NCI-H524 (cell line): ENCODE data around the gene ZNF331.

Experiments
- DNase-seq, 2 experiments: peaks; one replicate each; lab custom pipeline; 2025; lab: John Stamatoyannopoulos, UW

The ZNF331 gene

DNA sequence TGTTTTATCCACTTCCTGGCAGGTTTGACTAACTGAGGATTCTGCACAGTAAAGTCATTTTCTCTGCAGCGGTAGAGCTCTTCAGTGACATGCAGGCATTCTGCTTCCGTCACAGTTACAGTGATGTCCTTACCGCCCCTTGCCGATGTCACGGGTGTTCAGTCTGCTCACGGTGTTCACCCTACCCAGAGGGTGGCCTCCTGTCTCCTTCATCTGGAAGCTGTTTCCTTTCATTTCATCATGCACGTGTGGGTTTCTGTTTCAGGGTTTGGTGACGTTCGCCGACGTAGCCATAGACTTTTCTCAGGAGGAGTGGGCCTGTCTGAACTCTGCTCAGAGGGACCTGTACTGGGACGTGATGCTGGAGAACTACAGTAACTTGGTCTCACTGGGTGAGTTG is 33.4 kb downstream of the ZNF331 start:
- DNase-seq = no peak

DNA sequence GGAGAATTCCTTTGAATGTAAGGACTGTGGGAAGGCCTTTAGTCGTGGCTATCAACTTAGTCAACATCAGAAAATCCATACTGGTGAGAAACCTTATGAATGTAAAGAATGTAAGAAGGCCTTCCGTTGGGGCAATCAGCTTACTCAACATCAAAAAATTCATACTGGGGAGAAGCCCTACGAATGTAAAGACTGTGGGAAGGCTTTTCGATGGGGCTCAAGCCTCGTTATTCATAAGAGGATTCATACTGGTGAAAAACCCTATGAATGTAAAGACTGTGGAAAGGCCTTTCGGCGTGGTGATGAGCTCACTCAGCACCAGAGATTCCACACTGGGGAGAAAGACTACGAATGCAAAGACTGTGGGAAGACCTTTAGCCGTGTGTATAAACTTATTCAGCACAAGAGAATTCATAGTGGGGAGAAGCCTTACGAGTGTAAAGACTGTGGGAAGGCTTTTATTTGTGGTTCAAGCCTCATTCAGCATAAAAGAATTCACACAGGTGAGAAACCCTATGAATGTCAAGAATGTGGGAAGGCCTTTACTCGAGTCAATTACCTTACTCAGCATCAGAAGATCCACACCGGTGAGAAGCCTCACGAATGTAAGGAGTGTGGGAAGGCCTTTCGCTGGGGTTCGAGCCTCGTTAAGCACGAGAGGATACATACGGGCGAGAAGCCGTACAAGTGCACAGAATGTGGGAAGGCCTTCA is 39.2 kb downstream of the ZNF331 start:
- DNase-seq = no peak

GRCh38 chr19:53577968-53578367 is 40.0 kb downstream of the ZNF331 start:
- DNase-seq = no peak

GRCh38 chr19:53579518-53579917 is 41.6 kb downstream of the ZNF331 start:
- no peak for DNase-seq

DNA sequence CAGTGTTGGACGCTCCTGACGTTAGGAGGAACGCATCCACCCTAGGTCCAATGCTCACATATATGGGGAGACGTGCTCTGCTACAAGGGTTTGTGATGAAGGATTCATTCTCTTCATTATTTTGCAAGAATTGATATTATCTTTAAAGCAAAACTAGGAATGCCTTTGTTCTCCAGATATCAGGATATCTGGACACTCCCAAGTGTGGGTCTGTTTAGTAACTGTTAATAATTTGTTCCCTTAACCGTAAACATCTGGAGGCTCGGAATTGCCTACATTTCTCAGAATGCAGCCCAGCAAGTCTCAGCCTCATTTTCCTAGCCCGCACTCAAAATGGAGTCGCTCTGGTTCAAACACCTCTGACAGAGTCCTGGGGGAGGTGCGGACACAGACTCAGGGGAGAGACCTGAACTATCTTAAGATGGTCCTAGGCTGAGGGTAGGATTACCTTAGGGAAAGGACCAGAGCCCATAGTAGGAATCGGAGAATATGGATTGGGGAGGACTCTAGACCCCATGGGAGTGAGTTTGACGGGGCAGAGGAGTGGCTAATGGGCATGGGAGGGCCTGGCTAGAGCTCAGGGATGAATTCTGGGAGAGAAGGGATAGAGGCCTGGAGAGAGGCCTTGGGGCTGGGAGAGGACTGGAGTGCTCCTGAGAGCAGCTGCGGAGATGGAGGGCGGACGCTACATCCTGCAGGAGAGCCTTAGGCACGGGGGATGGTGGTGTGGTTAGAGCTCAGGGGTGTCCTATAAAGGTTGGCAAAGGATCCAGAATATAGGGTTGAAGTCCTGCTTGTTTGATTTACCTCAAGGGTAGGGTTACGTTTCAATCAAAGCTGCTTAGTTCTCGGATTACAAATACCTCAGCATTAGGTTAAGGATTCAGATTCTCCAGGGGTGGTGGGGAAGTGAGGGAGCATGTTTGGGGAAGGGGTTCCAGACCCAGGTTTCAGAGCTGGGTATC is 43.2 kb downstream of the ZNF331 start:
- DNase-seq = no peak

DNA sequence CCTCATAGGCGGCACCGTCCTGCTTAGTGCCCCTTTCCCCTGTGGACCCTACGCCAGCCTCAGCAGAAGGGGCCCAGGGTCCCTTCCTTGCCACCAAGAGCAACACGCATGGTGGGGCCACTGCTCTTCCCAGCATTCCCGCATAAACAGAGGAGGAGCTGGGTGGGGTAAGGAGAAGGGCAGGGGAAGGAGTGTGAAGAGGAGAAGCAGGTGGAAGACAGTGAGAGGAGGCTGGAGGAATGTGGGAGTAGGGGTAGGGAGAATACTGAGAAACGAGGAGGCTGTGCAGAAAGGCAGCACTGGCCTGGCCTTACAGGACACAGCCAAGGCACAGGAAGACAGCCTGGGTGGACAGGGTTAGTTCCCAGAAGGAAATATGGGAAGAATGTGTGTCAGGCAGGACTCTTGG is 43.9 kb downstream of the ZNF331 start:
- DNase-seq = no peak

- no peak for DNase-seq
Measured at GRCh38 chr19:53583181-53583580, 45.2 kb downstream of the ZNF331 start.

DNA sequence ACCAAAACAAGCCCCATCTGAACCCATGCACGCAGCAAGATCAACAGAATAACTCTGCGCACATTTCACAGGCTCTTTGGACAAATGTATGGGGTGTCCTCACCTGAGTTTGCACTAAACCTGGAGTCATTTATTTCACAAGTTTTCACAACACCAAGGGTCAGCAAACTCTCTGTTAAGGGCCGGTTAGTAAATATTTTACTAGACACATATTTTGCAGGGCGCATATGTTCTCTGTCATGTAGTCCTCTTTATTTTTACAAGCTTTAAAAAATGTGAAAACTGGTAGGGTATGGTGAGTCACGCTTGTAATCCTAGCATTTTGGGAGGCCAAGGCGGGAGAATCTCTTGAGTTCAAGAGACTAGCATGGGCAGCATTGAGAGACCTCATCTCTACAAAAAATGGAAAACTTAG is 48.3 kb downstream of the ZNF331 start:
- DNase-seq = no peak

DNA sequence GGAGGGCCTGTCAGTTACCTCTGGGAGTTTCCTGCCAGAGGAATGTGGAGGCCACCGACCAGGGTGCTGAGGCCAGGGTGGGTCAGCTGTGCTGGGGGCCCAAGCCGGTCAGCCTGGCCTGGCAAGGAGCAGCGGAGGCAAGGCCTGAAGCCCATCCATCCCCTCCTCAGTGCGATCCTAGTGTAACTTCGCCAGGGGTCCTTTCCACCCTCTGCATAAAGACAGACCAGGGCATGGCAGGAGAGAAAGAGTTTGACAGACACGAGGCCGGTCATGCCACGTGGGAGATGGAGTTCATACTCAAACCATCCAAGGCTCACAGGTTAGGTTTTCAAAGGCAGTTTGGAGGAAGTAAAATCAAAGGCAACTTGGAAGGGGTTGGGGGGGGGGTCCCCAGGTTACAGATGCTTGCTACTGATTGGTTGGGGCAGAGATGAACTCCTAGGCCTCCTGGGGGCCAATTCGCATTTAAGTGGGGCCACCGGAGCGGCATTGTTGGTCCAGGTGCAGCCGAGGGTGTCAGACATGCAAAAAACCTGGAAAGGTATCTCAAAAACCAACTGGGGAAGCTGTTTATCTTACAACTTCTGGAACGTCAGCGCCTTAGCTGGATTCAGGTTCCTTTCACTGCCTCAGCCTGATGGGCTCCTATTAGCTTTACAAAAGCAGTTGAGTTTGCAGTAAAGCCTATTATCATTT is 57.0 kb downstream of the ZNF331 start:
- DNase-seq = no peak

DNA sequence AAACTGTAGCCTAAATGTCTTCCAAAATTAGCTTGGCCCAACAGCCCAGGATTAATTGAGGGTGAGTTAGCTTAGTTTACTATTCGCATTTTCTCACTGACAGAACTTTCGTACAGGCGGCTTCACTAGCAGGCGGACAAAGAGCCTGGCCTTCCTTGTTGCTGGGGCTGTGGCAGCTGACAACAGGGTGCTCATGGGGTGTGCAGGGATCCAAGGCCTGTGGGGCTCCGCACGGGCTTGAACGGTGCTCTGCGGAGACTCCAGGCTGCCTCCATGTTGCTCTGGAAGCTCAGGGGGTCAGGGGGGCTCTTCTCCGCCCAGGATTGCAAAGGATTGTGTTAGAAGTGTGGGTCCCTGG is 57.5 kb downstream of the ZNF331 start:
- no peak for DNase-seq

DNA sequence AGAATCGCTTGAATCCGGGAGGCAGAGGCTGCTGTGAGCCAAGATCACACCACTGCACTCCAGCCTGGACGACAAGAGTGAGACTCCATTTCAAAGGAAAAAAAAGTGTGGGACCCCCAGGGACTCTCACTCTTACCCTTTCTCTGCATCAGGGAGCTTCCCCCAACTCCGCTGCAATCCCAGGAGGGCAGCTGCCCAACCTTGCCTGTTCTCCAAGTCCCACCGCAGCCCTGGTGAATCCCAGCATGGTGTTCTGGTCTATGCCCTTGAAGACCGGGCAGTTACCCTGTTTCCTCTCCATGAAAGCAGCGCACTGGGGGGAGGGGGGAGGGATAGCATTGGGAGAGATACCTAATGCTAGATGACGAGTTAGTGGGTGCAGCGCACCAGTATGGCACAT is 58.1 kb downstream of the ZNF331 start:
- DNase-seq = no peak

- no peak for DNase-seq
Measured at GRCh38 chr19:53597023-53597422, 59.1 kb downstream of the ZNF331 start.

- no peak for DNase-seq
Measured at GRCh38 chr19:53598361-53598760, 60.4 kb downstream of the ZNF331 start.

GRCh38 chr19:53600217-53600616 is 62.3 kb downstream of the ZNF331 start:
- DNase-seq = no peak

DNA sequence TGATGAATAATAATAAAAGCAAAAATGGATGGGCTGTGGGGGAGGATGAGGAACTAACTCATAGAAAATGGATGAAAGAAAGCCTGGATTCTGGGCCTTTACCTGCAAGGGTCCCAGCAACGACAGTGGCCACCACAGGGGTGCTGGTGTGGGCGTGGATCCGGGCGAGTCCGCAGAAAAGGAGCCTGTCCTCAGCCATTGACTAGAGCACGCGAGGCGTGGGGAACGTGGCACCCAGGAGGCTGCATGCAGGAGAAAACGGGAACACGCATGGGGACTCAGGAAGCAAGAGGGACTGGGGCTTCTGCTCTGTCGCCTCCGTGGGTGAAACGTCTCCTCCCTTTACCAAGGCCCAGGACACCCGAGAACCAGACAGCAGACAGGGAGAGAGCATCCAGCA is 68.1 kb downstream of the ZNF331 start:
- no peak for DNase-seq

DNA sequence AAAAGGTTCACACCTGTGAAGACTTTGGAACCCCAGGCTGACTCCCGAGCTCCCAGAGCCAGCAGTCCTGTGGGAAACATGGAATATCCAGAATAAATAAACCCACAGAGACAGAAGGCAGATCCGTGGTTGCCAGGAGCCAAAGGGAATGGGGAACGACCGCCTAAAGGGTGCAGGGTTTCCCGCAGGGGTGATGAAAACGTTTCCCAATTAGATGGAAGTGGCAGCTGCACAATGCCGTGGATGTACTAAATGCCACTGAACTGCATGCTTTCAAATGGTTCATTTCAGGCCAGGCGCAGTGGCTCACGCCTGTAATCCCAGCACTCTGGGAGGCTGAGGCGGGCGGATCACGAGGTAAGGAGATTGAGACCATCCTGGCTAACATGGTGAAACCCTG is 70.4 kb downstream of the ZNF331 start:
- DNase-seq = no peak

GRCh38 chr19:53612762-53613526 is 75.0 kb downstream of the ZNF331 start:
- no peak for DNase-seq

DNA sequence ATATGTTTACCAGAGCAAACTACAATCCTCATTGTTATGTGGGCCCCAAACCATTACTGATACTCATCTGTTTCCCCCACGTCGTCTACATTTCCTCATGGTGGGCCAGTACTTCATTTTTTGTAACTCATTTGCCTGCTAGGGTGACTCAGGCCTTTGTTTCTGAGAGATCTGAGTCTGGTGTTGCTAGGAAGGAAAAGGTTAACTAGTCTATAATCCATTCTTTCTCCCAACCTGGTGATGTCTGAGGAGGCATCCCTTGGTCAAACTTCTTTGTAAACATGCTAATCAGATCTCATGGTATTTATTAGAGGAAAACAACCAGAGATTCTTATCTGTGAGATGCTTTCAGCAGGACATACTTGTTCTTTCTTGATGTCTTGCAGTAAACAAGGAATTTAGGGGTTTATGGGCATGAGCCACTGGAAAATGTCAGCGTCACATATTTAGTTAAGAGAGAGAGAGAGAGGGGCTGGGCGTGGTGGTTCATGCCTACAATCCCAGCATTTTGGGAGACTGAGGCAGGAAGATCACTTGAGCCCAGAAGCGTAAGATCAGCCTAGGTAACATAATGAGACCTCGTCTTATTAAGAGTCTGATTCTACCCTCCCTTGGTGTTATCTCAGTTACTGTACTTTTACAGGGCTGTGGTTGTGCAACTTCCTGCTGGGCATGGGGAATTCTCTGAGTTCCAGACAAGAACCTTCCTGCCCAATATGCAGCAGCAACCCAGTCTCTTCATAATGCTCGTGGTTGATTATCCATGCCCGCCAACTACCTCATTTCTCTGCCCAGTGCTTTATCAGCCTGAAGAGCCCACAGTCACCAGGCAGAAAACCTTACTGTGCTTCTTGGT is 84.2 kb downstream of the ZNF331 start:
- DNase-seq = no peak

DNA sequence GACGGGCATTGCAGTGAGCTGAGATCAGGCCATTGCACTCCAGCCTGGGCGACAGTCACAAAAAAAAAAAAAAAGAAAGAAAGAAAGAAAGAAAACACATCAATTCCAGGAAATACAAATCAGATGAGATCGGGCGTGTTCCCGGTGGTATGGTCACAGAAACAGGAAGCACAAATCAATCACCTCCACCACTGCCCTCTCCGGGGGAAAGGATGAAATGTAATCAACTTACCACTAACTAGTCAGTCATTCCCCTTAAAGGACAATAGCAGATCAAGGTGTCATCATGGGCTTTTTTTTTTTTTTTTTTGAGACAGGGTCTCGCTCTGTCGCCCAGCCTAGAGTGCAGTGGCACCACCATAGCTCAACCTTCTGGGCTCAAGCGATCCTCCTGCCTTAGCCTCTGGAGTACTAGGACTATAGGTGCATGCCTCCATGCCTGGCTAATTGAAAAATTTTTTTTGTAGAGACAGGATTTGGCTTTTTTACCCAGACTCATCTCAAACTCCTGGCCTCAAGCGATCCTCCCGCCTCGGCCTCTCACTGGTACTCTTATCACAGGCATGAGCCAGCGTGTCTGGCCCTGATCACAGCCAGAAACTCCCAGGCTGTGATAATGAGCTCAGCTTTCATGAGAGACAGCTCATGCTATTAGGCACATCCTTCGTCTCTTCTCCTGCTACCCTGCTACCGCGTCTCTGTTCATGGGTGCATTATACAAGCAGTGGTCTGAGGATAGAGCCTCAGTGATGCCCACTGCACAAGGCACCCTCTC is 87.0 kb downstream of the ZNF331 start:
- no peak for DNase-seq

- DNase-seq = no peak
Measured at GRCh38 chr19:53626486-53626885, 88.5 kb downstream of the ZNF331 start.
